A549 treated with GW870086 at 1 μM for 4 hours (cell line): ENCODE measurements around the gene FASTKD1. TPM values are rescaled to one million over a fixed set of nuclear protein-coding genes. Genes with fewer than 3 reads are reported as not detected.

Source experiments
- total RNA-seq: library from RNA; stranded (reverse); fragments of 200-300 nt; extraction: Qiagen RNA extraction; gene quantifications from 5 replicates; pipeline ENCODE4 v1.2.3, GENCODE V29; 2022; ENCODE audit warnings: low read depth

FASTKD1 gene
- total RNA-seq = 18.8 to 30.4 TPM (median 21.9 TPM) in 5 replicates

GRCh38 chr2:169573160-169573973, at the start of gene FASTKD1:
TSS of gene FASTKD1 (minus strand) at chr2:169573865. CDS start at chr2:169572029, 1,836 bp downstream.

GRCh38 chr2:169584005-169584877, 10.6 kb upstream of the FASTKD1 start, which contains the start of gene PPIG:
TSS of gene PPIG (plus strand) at chr2:169584351. CDS start at chr2:169604042, 19,691 bp downstream.

GRCh38 chr2:169509298-169509885, 64.3 kb downstream of the FASTKD1 start, which contains the start of gene KLHL41:
TSS of gene KLHL41 (plus strand) at chr2:169509702. CDS start at chr2:169509779, 77 bp downstream.

Other genes starting within 250 kb of the FASTKD1 start
- gene LRP2, start 211.3 kb downstream of the FASTKD1 start, total RNA-seq = not detected in 5 replicates
- gene BBS5, start 94.4 kb downstream of the FASTKD1 start, total RNA-seq = 4.8 to 6.0 TPM (median 6.0 TPM) in 5 replicates
- gene KLHL41, start 64.2 kb downstream of the FASTKD1 start, total RNA-seq = 0.08 to 0.17 TPM (median 0.11 TPM) in 4 of 5 replicates, not detected in the other
- gene PPIG, start 10.5 kb upstream of the FASTKD1 start, total RNA-seq = 28.9 to 41.3 TPM (median 37.7 TPM) in 5 replicates
- 0.13 to 0.81 TPM (median 0.42 TPM) in 5 replicates for gene CFAP210, start 120.5 kb upstream of the FASTKD1 start, total RNA-seq
- 1.9 to 3.5 TPM (median 3.0 TPM) in 5 replicates for gene PHOSPHO2, start 120.6 kb upstream of the FASTKD1 start, total RNA-seq
- 6.0 to 7.7 TPM (median 7.1 TPM) in 5 replicates for gene KLHL23, start 160.0 kb upstream of the FASTKD1 start, total RNA-seq
- 129 to 149 TPM (median 143 TPM) in 5 replicates for gene SSB, start 225.0 kb upstream of the FASTKD1 start, total RNA-seq